IPS DF 6.9 (cell line): ENCODE measurements around the gene SMYD3.

Experiments used
- DNase-seq: peaks from one replicate; pipeline ENCODE4 v3.0.0-alpha.2; 2013; ENCODE audit warnings: low read depth, low spot score
- H3K27ac ChIP-seq: one replicate; pipeline ENCODE4 v1.5.1; 2013; ENCODE audit warnings: low read length, control low read depth
- H3K27me3 ChIP-seq: 2 replicates; pipeline ENCODE4 v1.6.1; 2013; ENCODE audit warnings: mild to moderate bottlenecking, low read length; ENCODE audit not compliant: control insufficient read depth, insufficient read depth
- H3K36me3 ChIP-seq: 2 replicates; pipeline ENCODE4 v1.6.1; 2013; ENCODE audit warnings: low read length; ENCODE audit not compliant: control insufficient read depth, insufficient read depth
- H3K4me1 ChIP-seq: 2 replicates; pipeline ENCODE4 v1.6.1; 2013; ENCODE audit warnings: low read length; ENCODE audit not compliant: control insufficient read depth, insufficient read depth
- H3K4me3 ChIP-seq: 2 replicates; pipeline ENCODE4 v1.5.1; 2013; ENCODE audit warnings: mild to moderate bottlenecking, low read length
- H3K9me3 ChIP-seq: 2 replicates; pipeline ENCODE4 v1.6.1; 2013; ENCODE audit warnings: low read length, inconsistent platforms; ENCODE audit not compliant: control insufficient read depth, insufficient read depth
- WGBS: extraction: QIAGEN DNeasy Blood & Tissue Kit; methylation state at CpG from one replicate; pipeline ENCODE4 v1.1.7; 2013; ENCODE audit warnings: mixed read lengths, missing lambda C conversion rate; ENCODE audit not compliant: insufficient read length, insufficient coverage; 5-methylcytosine and 5-hydroxymethylcytosine counted together

The SMYD3 gene

GRCh38 chr1:246503341-246503740 is 3.7 kb downstream of the SMYD3 start:
- no peaks in the 10 kb centered on the region for H3K4me1 ChIP-seq
- H3K27ac ChIP-seq = no peak overlapping the region
- H3K36me3 ChIP-seq = no peaks in the 10 kb centered on the region; the same call in 1 of the 2 replicates
- H3K27me3 ChIP-seq = no peaks in the 10 kb centered on the region
- H3K4me3 ChIP-seq = no peak overlapping the region
- DNase-seq = no peak
- H3K9me3 ChIP-seq = no peaks in the 10 kb centered on the region
- WGBS = no CpG with 5 or more reads among the region's 7 CpGs

GRCh38 chr1:246497331-246497915 is 9.7 kb downstream of the SMYD3 start:
- Histone ChIP-seq H3K4me1 (peaks cover under 1% of the 10 kb centered on the region; the same call in 1 of the 2 replicates), H3K4me3 (no peak overlapping the region), H3K36me3 (no peaks in the 10 kb centered on the region), H3K9me3 (no peaks in the 10 kb centered on the region), H3K27ac (no peak overlapping the region), H3K27me3 (no peaks in the 10 kb centered on the region)
- no peak for DNase-seq
- no CpG with 5 or more reads among the region's 2 CpGs for WGBS

DNA sequence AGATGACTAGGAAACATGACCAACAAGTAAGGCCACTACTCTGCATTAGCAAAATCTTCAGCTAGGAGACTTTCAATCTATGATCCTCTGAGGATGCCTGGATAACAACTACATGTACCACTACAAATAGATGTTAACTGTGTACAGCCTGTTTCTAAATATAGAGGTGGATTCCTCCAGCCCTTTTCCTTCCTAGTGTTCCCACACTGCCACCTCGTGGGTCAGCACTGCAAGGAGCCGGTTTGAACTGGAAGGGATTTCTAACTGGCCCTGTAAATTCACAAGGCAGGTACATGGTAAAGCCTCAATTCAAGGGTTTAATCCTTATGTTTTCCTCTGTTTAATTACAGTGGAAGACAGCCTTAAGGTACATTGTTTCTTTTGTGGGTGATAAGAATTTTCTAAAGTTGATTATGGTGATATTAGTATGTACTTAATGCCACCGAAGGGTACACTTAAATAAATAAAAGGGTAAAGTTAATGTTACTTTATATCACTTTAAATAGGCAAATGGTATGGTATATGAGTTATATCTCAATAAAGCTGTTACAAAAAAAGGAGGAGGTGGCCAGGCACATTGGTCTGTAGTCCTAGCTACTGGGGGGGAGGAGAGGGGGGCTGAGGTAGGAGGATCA is 14.4 kb downstream of the SMYD3 start:
- Histone ChIP-seq H3K9me3 (no peaks in the 10 kb centered on the region), H3K36me3 (no peaks in the 10 kb centered on the region), H3K27me3 (no peaks in the 10 kb centered on the region), H3K27ac (no peak overlapping the region), H3K4me1 (peaks cover 1% of the 10 kb centered on the region; the same call in 1 of the 2 replicates), H3K4me3 (no peak overlapping the region)
- no CpG with 5 or more reads among the region's 3 CpGs for WGBS
- peak; percentile 22 for DNase-seq

DNA sequence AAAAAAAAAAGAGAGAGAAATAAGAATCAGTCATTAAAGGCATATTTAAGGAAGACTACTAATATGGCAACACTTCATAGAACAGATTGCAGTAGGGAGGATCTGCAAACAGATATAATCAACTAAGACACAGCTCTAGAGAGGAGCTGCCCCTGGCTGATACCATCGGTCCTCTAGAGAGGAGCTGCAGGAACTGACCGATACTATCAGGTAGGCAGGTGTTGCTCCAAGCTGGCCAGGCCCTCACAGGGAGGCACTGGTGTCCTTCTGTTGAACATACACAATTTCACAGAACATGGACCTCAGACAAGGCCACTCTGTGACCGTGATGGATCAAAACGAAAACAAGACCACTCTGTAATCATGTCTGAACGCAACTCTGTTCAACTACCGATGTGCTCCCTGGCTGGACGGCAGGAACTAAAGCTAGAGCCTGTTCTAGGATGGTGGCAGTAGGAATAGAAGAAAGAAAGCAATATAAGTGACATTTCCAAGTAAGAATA is 15.5 kb downstream of the SMYD3 start:
- Histone ChIP-seq H3K36me3 (no peaks in the 10 kb centered on the region), H3K9me3 (no peaks in the 10 kb centered on the region), H3K4me1 (peaks cover 1% of the 10 kb centered on the region; the same call in 1 of the 2 replicates), H3K27me3 (no peaks in the 10 kb centered on the region), H3K4me3 (no peak overlapping the region), H3K27ac (no peak overlapping the region)
- DNase-seq = no peak
- no CpG with 5 or more reads among the region's 7 CpGs for WGBS

GRCh38 chr1:246488674-246489073 is 18.4 kb downstream of the SMYD3 start:
- no peaks in the 10 kb centered on the region for H3K9me3 ChIP-seq
- peaks cover 1% of the 10 kb centered on the region; the same call in 1 of the 2 replicates for H3K4me1 ChIP-seq
- H3K4me3 ChIP-seq = no peak overlapping the region
- H3K36me3 ChIP-seq = no peaks in the 10 kb centered on the region
- no peaks in the 10 kb centered on the region for H3K27me3 ChIP-seq
- no CpG with 5 or more reads among the region's 6 CpGs for WGBS
- no peak for DNase-seq
- no peak overlapping the region for H3K27ac ChIP-seq

GRCh38 chr1:246483569-246483933 is 23.5 kb downstream of the SMYD3 start:
- Histone ChIP-seq H3K4me3 (no peak overlapping the region), H3K27me3 (no peaks in the 10 kb centered on the region), H3K36me3 (no peaks in the 10 kb centered on the region), H3K27ac (no peak overlapping the region), H3K9me3 (no peaks in the 10 kb centered on the region), H3K4me1 (no peaks in the 10 kb centered on the region)
- DNase-seq = no peak

- Histone ChIP-seq H3K9me3 (no peaks in the 10 kb centered on the region), H3K27me3 (no peaks in the 10 kb centered on the region), H3K4me1 (no peaks in the 10 kb centered on the region), H3K27ac (no peak overlapping the region), H3K4me3 (no peak overlapping the region), H3K36me3 (no peaks in the 10 kb centered on the region)
- DNase-seq = no peak
- no CpG with 5 or more reads among the region's 4 CpGs for WGBS
Measured at GRCh38 chr1:246482805-246483568, 24.1 kb downstream of the SMYD3 start.

DNA sequence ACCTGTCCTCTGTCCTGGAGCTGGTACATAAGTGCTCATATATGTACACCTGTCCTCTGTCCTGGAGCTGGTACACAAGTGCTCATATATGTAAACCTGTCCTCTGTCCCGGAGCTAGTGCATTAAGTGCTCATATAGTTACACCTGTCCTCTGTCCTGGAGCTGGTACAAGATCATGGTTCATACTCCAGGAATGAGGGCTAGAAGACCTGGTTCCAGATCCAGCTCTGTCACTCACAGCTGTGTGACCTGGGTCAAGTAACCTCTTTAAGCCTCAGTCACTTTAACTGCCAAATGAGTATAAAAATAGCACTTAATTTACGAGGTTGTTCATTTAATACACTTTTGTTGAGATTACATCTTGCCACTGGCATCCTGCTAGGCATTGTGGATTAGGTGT is 28.0 kb downstream of the SMYD3 start:
- H3K4me1 ChIP-seq = no peaks in the 10 kb centered on the region
- H3K4me3 ChIP-seq = no peak overlapping the region
- no peak for DNase-seq
- H3K27ac ChIP-seq = no peak overlapping the region
- no peaks in the 10 kb centered on the region for H3K36me3 ChIP-seq
- no peaks in the 10 kb centered on the region for H3K27me3 ChIP-seq
- no peaks in the 10 kb centered on the region for H3K9me3 ChIP-seq
- WGBS = no CpG with 5 or more reads among the region's 2 CpGs

- no peaks in the 10 kb centered on the region for H3K36me3 ChIP-seq
- no peaks in the 10 kb centered on the region for H3K4me1 ChIP-seq
- no peak for DNase-seq
- no peak overlapping the region for H3K4me3 ChIP-seq
- no peaks in the 10 kb centered on the region for H3K27me3 ChIP-seq
- WGBS = no CpG with 5 or more reads among the region's 2 CpGs
- no peak overlapping the region for H3K27ac ChIP-seq
- H3K9me3 ChIP-seq = no peaks in the 10 kb centered on the region
Measured at GRCh38 chr1:246477634-246478033, 29.4 kb downstream of the SMYD3 start.

GRCh38 chr1:246476771-246477170 is 30.3 kb downstream of the SMYD3 start:
- no peak overlapping the region for H3K4me3 ChIP-seq
- H3K27me3 ChIP-seq = no peaks in the 10 kb centered on the region
- H3K27ac ChIP-seq = no peak overlapping the region
- H3K36me3 ChIP-seq = no peaks in the 10 kb centered on the region
- DNase-seq = no peak
- 100% methylated on average over 1 of the region's 1 CpG for WGBS
- H3K4me1 ChIP-seq = no peaks in the 10 kb centered on the region
- no peaks in the 10 kb centered on the region for H3K9me3 ChIP-seq
